NCI-H526 treated with DMSO at 0.1 percent for 48 hours (cell line): ENCODE data around the gene VRTN.
"Not testable (repeated sequence)": the region's sequence is repeated elsewhere in the genome, so short reads cannot be mapped to it uniquely, and the experiment has no call there.

Experiments
- DNase-seq: peaks from one replicate; lab custom pipeline; 2025; lab: John Stamatoyannopoulos, UW

VRTN gene

GRCh38 chr14:74348241-74348734 lies at the start of gene VRTN:
Gene VRTN (plus strand): TSS chr14:74348471. CDS start chr14:74356784, 8,313 bp downstream.
- DNase-seq, result no peak

GRCh38 chr14:74299061-74299545 lies 49.2 kb upstream of the VRTN start:
- no peak for DNase-seq

GRCh38 chr14:74301594-74302151 lies 46.6 kb upstream of the VRTN start:
- no peak for DNase-seq

GRCh38 chr14:74302152-74302628 lies 46.1 kb upstream of the VRTN start:
- DNase-seq, result peak; percentile 10

GRCh38 chr14:74302634-74303569 lies 45.4 kb upstream of the VRTN start, which contains the start of gene ABCD4:
Gene ABCD4 (minus strand): TSS chr14:74302934. CDS start chr14:74302912, 22 bp downstream.
- peak; percentile 91 for DNase-seq

GRCh38 chr14:74308695-74309094 lies 39.6 kb upstream of the VRTN start:
- DNase-seq, result no peak

GRCh38 chr14:74309125-74310022 lies 38.9 kb upstream of the VRTN start:
- no peak for DNase-seq

GRCh38 chr14:74312161-74312560 lies 36.1 kb upstream of the VRTN start:
- DNase-seq, result no peak

GRCh38 chr14:74313601-74314000 lies 34.7 kb upstream of the VRTN start:
- DNase-seq, result no peak

- no peak for DNase-seq
These were observed 33.7 kb upstream of the VRTN start for GRCh38 chr14:74314576-74314975.

- peak; percentile 18 for DNase-seq
These were observed 23.3 kb upstream of the VRTN start for GRCh38 chr14:74324931-74325361.

GRCh38 chr14:74325446-74325845 lies 22.8 kb upstream of the VRTN start:
- DNase-seq, result no peak

- DNase-seq, result peak; percentile 71
These were observed 21.7 kb upstream of the VRTN start for GRCh38 chr14:74326369-74327152.

GRCh38 chr14:74329950-74330552 lies 18.2 kb upstream of the VRTN start:
- DNase-seq, result not testable (repeated sequence)

GRCh38 chr14:74333909-74334308 lies 14.4 kb upstream of the VRTN start:
- DNase-seq, result no peak

GRCh38 chr14:74346341-74346740 lies 1.9 kb upstream of the VRTN start:
- no peak for DNase-seq

- no peak for DNase-seq
These were observed 1.0 kb upstream of the VRTN start for GRCh38 chr14:74347097-74347794.

- no peak for DNase-seq
These were observed 523 bp upstream of the VRTN start for GRCh38 chr14:74347795-74348100.

GRCh38 chr14:74348735-74349463 lies 628 bp downstream of the VRTN start:
- DNase-seq, result no peak
